ENCODE data around the gene SLC38A1. TPM values are rescaled to one million over a fixed set of nuclear protein-coding genes. Genes with fewer than 3 reads are reported as not detected.

SLC38A1 gene
- total RNA-seq, 2 donors from 2014 or later, result 142 to 169 TPM

GRCh38 chr12:46269429-46270241, 792 bp upstream of the SLC38A1 start:
- Mint-ChIP-seq H3K4me1 (ENCODE audit: low read depth in 2 of 2) (peaks cover 13% of the 10 kb centered on the region in 2 donors), H3K9me3 (no peaks in the 10 kb centered on the region), H3K4me3 (no peak overlapping the region), H3K36me3 (no peaks in the 10 kb centered on the region), H3K27ac (no peak overlapping the region), H3K27me3 (no peaks in the 10 kb centered on the region)
- DNase-seq (ENCODE audit: low spot score) (peak; percentile 61), ATAC-seq (peak in 1 of 2 donors; percentile 6)

- no peaks in the 10 kb centered on the region for H3K9me3 Mint-ChIP-seq
- no peaks in the 10 kb centered on the region for H3K36me3 Mint-ChIP-seq
- H3K27ac Mint-ChIP-seq, result no peak overlapping the region
- H3K27me3 Mint-ChIP-seq, result no peaks in the 10 kb centered on the region
- DNase-seq (ENCODE audit: low spot score), result no peak
- peak in 1 of 2 donors; percentile 22 for ATAC-seq
- no peak overlapping the region for H3K4me3 Mint-ChIP-seq
- H3K4me1 Mint-ChIP-seq (ENCODE audit: low read depth in 2 of 2), result peaks cover 13 to 24% of the 10 kb centered on the region in 2 donors
Measured at GRCh38 chr12:46267825-46268582, 839 bp downstream of the SLC38A1 start.

- no peaks in the 10 kb centered on the region for H3K27me3 Mint-ChIP-seq
- H3K4me3 Mint-ChIP-seq, result no peak overlapping the region
- no peaks in the 10 kb centered on the region for H3K36me3 Mint-ChIP-seq
- no peak overlapping the region for H3K27ac Mint-ChIP-seq
- no peak for DNase-seq (ENCODE audit: low spot score)
- H3K4me1 Mint-ChIP-seq (ENCODE audit: low read depth in 2 of 2), result peaks cover 13 to 28% of the 10 kb centered on the region in 2 donors
- no peak for ATAC-seq
- H3K9me3 Mint-ChIP-seq, result no peaks in the 10 kb centered on the region
Measured at GRCh38 chr12:46267575-46267824, 1.3 kb downstream of the SLC38A1 start.

GRCh38 chr12:46266869-46267574, 1.8 kb downstream of the SLC38A1 start:
- peak in 1 of 2 donors; percentile 15 for ATAC-seq
- Mint-ChIP-seq H3K27ac (no peak overlapping the region), H3K27me3 (no peaks in the 10 kb centered on the region), H3K36me3 (no peaks in the 10 kb centered on the region), H3K4me1 (ENCODE audit: low read depth in 2 of 2) (peaks cover 13 to 29% of the 10 kb centered on the region in 2 donors), H3K9me3 (no peaks in the 10 kb centered on the region), H3K4me3 (no peak overlapping the region)
- peak; percentile 66 for DNase-seq (ENCODE audit: low spot score)

- no peak for DNase-seq (ENCODE audit: low spot score)
- no peak for ATAC-seq
- Mint-ChIP-seq H3K9me3 (no peaks in the 10 kb centered on the region), H3K36me3 (no peaks in the 10 kb centered on the region), H3K27me3 (no peaks in the 10 kb centered on the region), H3K4me3 (no peak overlapping the region), H3K4me1 (ENCODE audit: low read depth in 2 of 2) (peaks cover 13 to 34% of the 10 kb centered on the region in 2 donors), H3K27ac (no peak overlapping the region)
Measured at GRCh38 chr12:46266382-46266791, 2.5 kb downstream of the SLC38A1 start.

GRCh38 chr12:46265734-46266133, 3.1 kb downstream of the SLC38A1 start:
- Mint-ChIP-seq H3K27me3 (no peaks in the 10 kb centered on the region), H3K4me3 (no peak overlapping the region), H3K27ac (no peak overlapping the region), H3K4me1 (ENCODE audit: low read depth in 2 of 2) (peaks cover 13 to 34% of the 10 kb centered on the region in 2 donors), H3K36me3 (no peaks in the 10 kb centered on the region), H3K9me3 (no peaks in the 10 kb centered on the region)
- no peak for ATAC-seq
- no peak for DNase-seq (ENCODE audit: low spot score)

GRCh38 chr12:46265102-46265501, 3.7 kb downstream of the SLC38A1 start:
- H3K4me1 Mint-ChIP-seq (ENCODE audit: low read depth in 2 of 2), result peaks cover 10 to 31% of the 10 kb centered on the region in 2 donors
- H3K36me3 Mint-ChIP-seq, result no peaks in the 10 kb centered on the region
- H3K27ac Mint-ChIP-seq, result no peak overlapping the region
- DNase-seq (ENCODE audit: low spot score) (no peak), ATAC-seq (no peak)
- H3K9me3 Mint-ChIP-seq, result no peaks in the 10 kb centered on the region
- H3K27me3 Mint-ChIP-seq, result no peaks in the 10 kb centered on the region
- H3K4me3 Mint-ChIP-seq, result no peak overlapping the region

- Mint-ChIP-seq H3K4me1 (ENCODE audit: low read depth in 2 of 2) (peaks cover 5 to 27% of the 10 kb centered on the region in 2 donors), H3K4me3 (peak overlapping the region; percentile 2), H3K9me3 (no peaks in the 10 kb centered on the region), H3K27me3 (no peaks in the 10 kb centered on the region), H3K36me3 (no peaks in the 10 kb centered on the region), H3K27ac (no peak overlapping the region)
- DNase-seq (ENCODE audit: low spot score) (no peak), ATAC-seq (no peak)
Measured at GRCh38 chr12:46264057-46264456, 4.8 kb downstream of the SLC38A1 start.

GRCh38 chr12:46263140-46264016, 5.5 kb downstream of the SLC38A1 start:
- H3K27ac Mint-ChIP-seq, result no peak overlapping the region

GRCh38 chr12:46261646-46262045, 7.2 kb downstream of the SLC38A1 start:
- ATAC-seq (no peak), DNase-seq (ENCODE audit: low spot score) (no peak)
- H3K36me3 Mint-ChIP-seq, result peaks cover 1% of the 10 kb centered on the region
- H3K4me3 Mint-ChIP-seq, result no peak overlapping the region
- peaks cover 11 to 28% of the 10 kb centered on the region in 2 donors for H3K4me1 Mint-ChIP-seq (ENCODE audit: low read depth in 2 of 2)
- no peak overlapping the region for H3K27ac Mint-ChIP-seq
- H3K27me3 Mint-ChIP-seq, result no peaks in the 10 kb centered on the region
- H3K9me3 Mint-ChIP-seq, result no peaks in the 10 kb centered on the region

More at GRCh38 chr12:46263140-46264016, 5.5 kb downstream of the SLC38A1 start:
- H3K4me1 Mint-ChIP-seq (ENCODE audit: low read depth in 2 of 2), result peaks cover 0 to 24% of the 10 kb centered on the region in 2 donors
- no peaks in the 10 kb centered on the region for H3K36me3 Mint-ChIP-seq
- DNase-seq (ENCODE audit: low spot score), result no peak
- H3K4me3 Mint-ChIP-seq, result peak overlapping the region; percentile 2
- H3K27me3 Mint-ChIP-seq, result no peaks in the 10 kb centered on the region
- no peaks in the 10 kb centered on the region for H3K9me3 Mint-ChIP-seq
- no peak for ATAC-seq

- Mint-ChIP-seq H3K36me3 (peaks cover 7% of the 10 kb centered on the region), H3K9me3 (no peaks in the 10 kb centered on the region), H3K27me3 (no peaks in the 10 kb centered on the region), H3K4me3 (no peak overlapping the region), H3K27ac (no peak overlapping the region), H3K4me1 (ENCODE audit: low read depth in 2 of 2) (peaks cover 16 to 32% of the 10 kb centered on the region in 2 donors)
- DNase-seq (ENCODE audit: low spot score) (no peak), ATAC-seq (no peak)
Measured at GRCh38 chr12:46260913-46261476, 7.8 kb downstream of the SLC38A1 start.

GRCh38 chr12:46260124-46260912, 8.5 kb downstream of the SLC38A1 start:
- no peaks in the 10 kb centered on the region for H3K9me3 Mint-ChIP-seq
- H3K4me1 Mint-ChIP-seq (ENCODE audit: low read depth in 2 of 2), result peaks cover 21 to 35% of the 10 kb centered on the region in 2 donors
- H3K4me3 Mint-ChIP-seq, result no peak overlapping the region
- no peak for ATAC-seq
- no peak for DNase-seq (ENCODE audit: low spot score)
- no peak overlapping the region for H3K27ac Mint-ChIP-seq
- peaks cover 7% of the 10 kb centered on the region for H3K36me3 Mint-ChIP-seq
- H3K27me3 Mint-ChIP-seq, result no peaks in the 10 kb centered on the region

All from natural killer cell treated with Interleukin-12 subunit alpha and Interleukin-12 subunit beta and Interleukin-15 and Interleukin-18, amount 100 ng/mL, for 72 hours (primary cell).